OCI-LY3 (cell line): ENCODE measurements around the gene RAB43.
"Not testable (repeated sequence)": the region's sequence is repeated elsewhere in the genome, so short reads cannot be mapped to it uniquely, and the experiment has no call there.

Experiments
- H2AFZ ChIP-seq: fragments of 200-600, 300-600 bp; shearing (Covaris generic); 2 replicates; pipeline ENCODE4 v1.6.0; 2014; ENCODE audit warnings: antibody characterized with exemption, low read depth, low read length
- H3K27ac ChIP-seq: fragments of 200-600, 300-600 bp; sonication (generic); 2 replicates; pipeline ENCODE4 v1.5.1; 2014; ENCODE audit warnings: mild to moderate bottlenecking, low read length, moderate library complexity, mixed read lengths
- H3K27me3 ChIP-seq: fragments of 200-600, 300-600 bp; sonication (generic); 2 replicates; pipeline ENCODE4 v1.6.1; 2014; ENCODE audit warnings: low read depth, low read length, mixed read lengths
- H3K36me3 ChIP-seq: fragments of 200-600, 300-600 bp; sonication (generic); replicated peaks from 2 replicates; pipeline ENCODE3; 2014; ENCODE audit warnings: low read depth, low read length, mixed read lengths
- H3K4me1 ChIP-seq: fragments of 300-600, 200-600 bp; sonication (generic); 2 replicates; pipeline ENCODE4 v1.6.1; 2014; ENCODE audit warnings: low read length, mixed read lengths
- H3K4me2 ChIP-seq: fragments of 200-600, 300-600 bp; sonication (generic); 2 replicates; pipeline ENCODE4 v1.6.1; 2014; ENCODE audit warnings: low read length, mixed read lengths
- H3K4me3 ChIP-seq: fragments of 300-600, 200-600 bp; sonication (generic); 2 replicates; pipeline ENCODE4 v1.5.1; 2014; ENCODE audit warnings: antibody characterized with exemption, mild to moderate bottlenecking, low read length, moderate library complexity
- H3K79me2 ChIP-seq: fragments of 300-600, 200-600 bp; shearing (Covaris generic); 2 replicates; pipeline ENCODE4 v1.6.1; 2014; ENCODE audit warnings: mild to moderate bottlenecking, low read length, mixed read lengths
- H3K9ac ChIP-seq: fragments of 300-600, 200-600 bp; shearing (Covaris generic); 2 replicates; pipeline ENCODE4 v1.6.0; 2014; ENCODE audit warnings: mild to moderate bottlenecking, low read length, moderate library complexity
- H3K9me3 ChIP-seq: fragments of 200-600, 300-600 bp; shearing (Covaris generic); 2 replicates; pipeline ENCODE4 v1.6.1; 2014; ENCODE audit warnings: low read length, mixed read lengths; ENCODE audit not compliant: insufficient read depth
- H4K20me1 ChIP-seq: fragments of 200-600, 300-600 bp; sonication (generic); 2 replicates; pipeline ENCODE4 v1.6.1; 2016; ENCODE audit warnings: low read length, mixed read lengths; ENCODE audit not compliant: insufficient read depth
- EZH2phosphoT487 ChIP-seq: fragments of 200-600 bp; shearing (Covaris generic); IDR thresholded peaks from 2 replicates; pipeline ENCODE4 v1.6.1; 2018; ENCODE audit warnings: antibody characterized with exemption, mixed run types, low read depth
- TF ChIP-seq, protein P1 (sequence below): fragments of 200-600, 300-600 bp; sonication (generic); IDR thresholded peaks from 2 replicates; pipeline ENCODE4 v1.5.1; 2014; ENCODE audit warnings: antibody characterized with exemption, low read length, low read depth

The RAB43 gene

DNA sequence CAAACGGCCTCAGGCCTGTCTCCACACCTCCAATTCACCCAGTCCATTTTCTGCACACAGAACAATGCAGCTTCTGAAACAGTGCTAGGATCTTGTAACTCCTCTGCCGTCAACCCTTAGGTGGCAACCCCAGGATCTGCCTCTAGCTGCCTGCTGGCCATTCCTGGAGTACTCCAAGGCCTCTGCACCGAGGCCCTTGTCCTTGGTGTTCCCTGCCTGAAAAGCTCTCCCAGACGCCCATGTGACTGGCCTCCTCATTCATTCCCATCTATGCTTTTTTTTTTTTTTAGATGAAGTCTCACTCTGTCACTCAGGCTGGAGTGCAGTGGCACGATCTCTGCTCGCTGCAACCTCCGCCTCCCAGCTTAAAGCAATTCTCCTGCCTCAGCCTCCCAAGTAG lies 18.3 kb downstream of the RAB43 start:
- H3K4me2 ChIP-seq, result no peak overlapping the region
- H3K79me2 ChIP-seq, result peaks cover 16% of the 10 kb centered on the region

DNA sequence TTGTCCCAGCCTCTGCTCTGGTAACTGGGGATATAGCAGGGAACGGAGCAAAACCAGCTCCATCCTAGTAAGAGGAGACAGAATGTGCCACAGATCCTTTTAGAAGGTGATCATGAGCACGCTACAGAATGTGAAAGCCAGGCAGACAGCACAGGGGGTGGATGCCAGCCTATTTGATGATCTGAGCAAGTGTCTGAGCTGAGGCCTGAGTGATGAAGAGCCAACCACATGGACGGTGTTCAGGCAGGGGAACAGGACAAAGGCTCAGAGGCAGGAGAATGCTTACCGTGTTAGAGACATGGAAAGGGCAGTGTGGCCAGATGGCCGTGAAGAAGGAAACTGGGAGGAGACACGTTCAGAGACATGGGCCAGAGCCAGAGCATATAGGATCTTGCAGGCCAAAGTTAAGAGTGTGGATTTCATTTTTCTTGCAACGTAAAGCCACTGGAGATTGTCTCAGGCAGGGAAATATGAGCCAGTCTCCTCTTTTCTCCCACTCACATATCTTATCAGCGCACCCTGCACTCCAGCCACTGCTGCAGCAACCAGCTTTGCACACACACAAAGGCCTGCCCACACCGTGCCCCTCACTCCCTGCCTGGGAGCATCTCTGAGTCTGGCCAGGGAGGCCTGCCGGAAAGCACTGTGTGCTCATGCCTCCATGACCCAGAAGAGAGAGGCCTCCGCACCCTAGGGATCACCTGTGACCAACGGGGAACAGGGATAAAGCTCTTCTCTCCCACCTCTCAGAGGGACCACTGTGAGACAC lies 20.1 kb downstream of the RAB43 start:
- Histone ChIP-seq H3K9ac (no peak overlapping the region), H3K27ac (no peak overlapping the region), H3K27me3 (no peaks in the 10 kb centered on the region), H4K20me1 (peaks cover 49% of the 10 kb centered on the region), H2AFZ (no peak overlapping the region), H3K79me2 (peaks cover 20% of the 10 kb centered on the region), H3K4me1 (no peaks in the 10 kb centered on the region), H3K4me3 (no peak overlapping the region), H3K4me2 (no peak overlapping the region), H3K36me3 (no peaks in the 10 kb centered on the region), H3K9me3 (no peaks in the 10 kb centered on the region)
- TF ChIP-seq EZH2phosphoT487, result no peak
- TF ChIP-seq, protein P1, sequence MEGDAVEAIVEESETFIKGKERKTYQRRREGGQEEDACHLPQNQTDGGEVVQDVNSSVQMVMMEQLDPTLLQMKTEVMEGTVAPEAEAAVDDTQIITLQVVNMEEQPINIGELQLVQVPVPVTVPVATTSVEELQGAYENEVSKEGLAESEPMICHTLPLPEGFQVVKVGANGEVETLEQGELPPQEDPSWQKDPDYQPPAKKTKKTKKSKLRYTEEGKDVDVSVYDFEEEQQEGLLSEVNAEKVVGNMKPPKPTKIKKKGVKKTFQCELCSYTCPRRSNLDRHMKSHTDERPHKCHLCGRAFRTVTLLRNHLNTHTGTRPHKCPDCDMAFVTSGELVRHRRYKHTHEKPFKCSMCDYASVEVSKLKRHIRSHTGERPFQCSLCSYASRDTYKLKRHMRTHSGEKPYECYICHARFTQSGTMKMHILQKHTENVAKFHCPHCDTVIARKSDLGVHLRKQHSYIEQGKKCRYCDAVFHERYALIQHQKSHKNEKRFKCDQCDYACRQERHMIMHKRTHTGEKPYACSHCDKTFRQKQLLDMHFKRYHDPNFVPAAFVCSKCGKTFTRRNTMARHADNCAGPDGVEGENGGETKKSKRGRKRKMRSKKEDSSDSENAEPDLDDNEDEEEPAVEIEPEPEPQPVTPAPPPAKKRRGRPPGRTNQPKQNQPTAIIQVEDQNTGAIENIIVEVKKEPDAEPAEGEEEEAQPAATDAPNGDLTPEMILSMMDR, result no peak

More for the DNA sequence above, 18.3 kb downstream of the RAB43 start:
- no peaks in the 10 kb centered on the region for H3K9me3 ChIP-seq
- H3K4me3 ChIP-seq, result no peak overlapping the region
- peaks cover 66% of the 10 kb centered on the region for H4K20me1 ChIP-seq
- no peak for TF ChIP-seq EZH2phosphoT487
- TF ChIP-seq, protein P1, result no peak
- H3K36me3 ChIP-seq, result peaks cover 3% of the 10 kb centered on the region
- H3K9ac ChIP-seq, result no peak overlapping the region
- H3K27me3 ChIP-seq, result no peaks in the 10 kb centered on the region
- H3K4me1 ChIP-seq, result no peaks in the 10 kb centered on the region
- no peak overlapping the region for H3K27ac ChIP-seq
- H2AFZ ChIP-seq, result no peak overlapping the region

DNA sequence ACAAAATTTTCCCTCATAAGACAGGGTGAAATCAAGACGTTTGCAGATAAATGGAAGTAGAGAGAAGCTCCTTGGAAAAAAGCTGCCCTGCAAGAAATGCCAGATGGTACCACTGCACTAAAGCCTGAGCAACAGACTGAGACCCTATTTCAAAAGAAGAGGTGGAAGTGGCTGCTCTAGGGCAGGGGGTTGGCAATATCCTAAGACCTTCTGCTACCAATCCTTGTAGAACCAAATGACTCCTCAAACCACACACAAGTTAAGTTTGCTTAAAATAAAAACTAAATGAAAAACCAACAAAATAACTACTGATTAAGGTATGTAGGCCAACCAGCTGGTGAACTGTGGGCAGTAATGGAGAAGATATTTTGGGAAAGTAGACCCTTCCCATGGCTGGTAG lies 21.3 kb downstream of the RAB43 start:
- Histone ChIP-seq H4K20me1 (peaks cover 51% of the 10 kb centered on the region), H3K4me3 (no peak overlapping the region), H3K36me3 (no peaks in the 10 kb centered on the region), H2AFZ (no peak overlapping the region), H3K4me1 (no peaks in the 10 kb centered on the region), H3K27ac (no peak overlapping the region), H3K4me2 (no peak overlapping the region), H3K79me2 (peaks cover 20% of the 10 kb centered on the region), H3K9ac (no peak overlapping the region), H3K9me3 (no peaks in the 10 kb centered on the region), H3K27me3 (no peaks in the 10 kb centered on the region)
- TF ChIP-seq, protein P1, result no peak
- no peak for TF ChIP-seq EZH2phosphoT487

DNA sequence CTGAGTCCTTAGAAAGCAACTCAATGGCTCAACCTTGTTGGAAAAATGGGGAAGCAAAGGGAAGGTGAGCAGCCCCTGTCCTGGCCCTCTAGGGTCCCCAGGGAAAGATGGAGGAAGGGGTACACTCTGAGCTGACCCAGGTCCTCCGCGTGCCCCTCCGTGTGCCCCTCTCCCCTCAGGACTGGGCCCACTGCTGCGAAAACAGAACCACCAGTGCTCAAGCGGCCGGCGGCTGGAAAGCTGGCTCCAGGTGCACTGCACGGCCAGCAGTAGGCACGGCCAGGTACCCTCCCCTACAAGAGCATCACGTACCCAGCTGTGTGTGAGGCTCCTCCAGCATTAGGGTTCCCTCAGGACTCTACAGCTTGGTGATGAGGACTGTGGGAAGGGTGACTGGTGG lies 26.3 kb downstream of the RAB43 start:
- Histone ChIP-seq H2AFZ (no peak overlapping the region), H3K9me3 (no peaks in the 10 kb centered on the region), H4K20me1 (peaks cover 15% of the 10 kb centered on the region), H3K9ac (no peak overlapping the region), H3K4me1 (no peaks in the 10 kb centered on the region), H3K36me3 (peaks cover 8% of the 10 kb centered on the region), H3K79me2 (peaks cover 10% of the 10 kb centered on the region; the same call in 1 of the 2 replicates), H3K4me2 (no peak overlapping the region), H3K27me3 (no peaks in the 10 kb centered on the region), H3K27ac (no peak overlapping the region), H3K4me3 (no peak overlapping the region)
- no peak for TF ChIP-seq EZH2phosphoT487
- TF ChIP-seq, protein P1, result no peak

DNA sequence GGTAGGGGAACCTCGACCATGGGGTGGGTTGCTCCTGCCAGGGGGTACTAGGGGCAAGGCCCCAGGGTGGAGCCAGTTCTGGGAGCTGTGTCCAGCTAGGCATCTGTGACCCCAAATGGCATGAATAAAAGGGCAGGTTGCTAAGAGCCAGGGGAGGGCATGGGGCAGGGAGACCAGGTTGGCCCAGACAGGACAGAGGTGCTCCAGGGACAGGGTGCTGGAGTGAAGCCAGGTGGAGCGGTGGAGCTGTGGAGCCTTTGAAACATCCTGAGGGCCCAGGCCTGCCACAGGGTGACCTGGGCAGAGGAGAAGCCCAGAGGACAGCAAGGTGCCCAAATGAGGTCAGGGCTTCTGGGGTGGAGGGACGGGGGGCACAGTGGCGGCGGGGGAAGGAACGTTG lies 33.3 kb downstream of the RAB43 start:
- not testable (repeated sequence) for H3K36me3 ChIP-seq, H3K27me3 ChIP-seq, H3K4me1 ChIP-seq, H3K4me2 ChIP-seq, H3K27ac ChIP-seq, H3K9ac ChIP-seq, H2AFZ ChIP-seq, H3K9me3 ChIP-seq, H3K4me3 ChIP-seq, H3K79me2 ChIP-seq, H4K20me1 ChIP-seq

DNA sequence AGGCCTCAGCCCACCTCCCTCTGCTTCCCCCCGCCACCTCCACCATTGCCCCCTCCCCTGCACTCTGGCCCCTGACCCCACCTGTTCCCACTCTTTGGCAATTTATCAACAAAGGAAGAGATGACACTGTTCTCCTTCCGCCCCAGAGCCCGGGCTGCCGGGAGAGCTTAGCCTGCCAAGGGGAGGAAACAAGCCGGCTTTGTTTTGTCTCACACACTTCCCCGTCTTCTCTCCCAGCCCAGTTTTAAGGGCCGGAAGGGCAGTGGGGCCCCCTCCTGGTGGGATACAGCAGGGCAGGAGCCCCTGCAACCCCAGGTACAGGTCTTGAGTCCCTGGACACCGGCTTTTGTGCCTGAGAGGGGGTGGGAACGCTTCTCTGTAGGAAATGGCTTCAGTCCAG lies 33.7 kb downstream of the RAB43 start:
- H3K4me2 ChIP-seq, H4K20me1 ChIP-seq, H3K36me3 ChIP-seq, H3K27me3 ChIP-seq, H3K9me3 ChIP-seq, H3K27ac ChIP-seq, H3K79me2 ChIP-seq, H2AFZ ChIP-seq, H3K4me3 ChIP-seq, H3K4me1 ChIP-seq, H3K9ac ChIP-seq: not testable (repeated sequence)
